ENCODE measurements around the gene IL6.
A peak's percentile ranks its signal among the peaks of the same experiment; 100 is the strongest.

IL6 gene

DNA sequence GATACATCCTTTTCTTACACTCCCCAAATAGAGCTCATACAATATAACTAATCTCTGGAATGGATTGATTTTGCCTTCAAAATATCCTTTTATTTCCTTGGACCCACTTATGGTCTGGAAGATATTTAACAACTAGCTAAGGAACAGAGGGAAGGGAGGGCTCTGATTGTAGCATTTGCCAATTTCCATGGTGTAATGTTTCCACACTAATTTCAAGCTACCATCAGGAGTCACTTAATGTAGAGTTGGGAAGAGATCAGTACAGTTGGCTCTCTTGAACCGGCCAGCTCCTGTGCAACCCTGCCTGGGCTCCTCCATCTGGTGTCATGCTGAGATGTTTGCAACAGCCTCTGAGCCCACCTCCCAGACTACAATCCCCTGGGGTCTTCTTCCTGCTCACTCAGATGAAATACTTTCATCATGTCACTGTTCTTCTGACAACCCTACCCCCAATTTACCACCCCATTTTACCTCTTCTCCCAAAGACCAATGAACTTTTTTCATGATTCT, 8.0 kb upstream of the IL6 start:
- H3K36me3 ChIP-seq (ENCODE audit: control insufficient read depth, insufficient read depth, low read length): no peaks in the 10 kb centered on the region
- H3K27ac ChIP-seq (ENCODE audit: low read depth, low read length): no peak overlapping the region
- H3K9me3 ChIP-seq (ENCODE audit: control insufficient read depth, insufficient read depth, low read length): no peaks in the 10 kb centered on the region
- H3K4me1 ChIP-seq (ENCODE audit: control insufficient read depth, insufficient read depth, low read length): peaks cover 10% of the 10 kb centered on the region
- no peak overlapping the region for H3K4me3 ChIP-seq (ENCODE audit: low read depth, low read length)
- H3K27me3 ChIP-seq (ENCODE audit: control insufficient read depth, insufficient read depth, low read length): no peaks in the 10 kb centered on the region
- no peak overlapping the region for H3K9ac ChIP-seq (ENCODE audit: low read depth, low read length)

DNA sequence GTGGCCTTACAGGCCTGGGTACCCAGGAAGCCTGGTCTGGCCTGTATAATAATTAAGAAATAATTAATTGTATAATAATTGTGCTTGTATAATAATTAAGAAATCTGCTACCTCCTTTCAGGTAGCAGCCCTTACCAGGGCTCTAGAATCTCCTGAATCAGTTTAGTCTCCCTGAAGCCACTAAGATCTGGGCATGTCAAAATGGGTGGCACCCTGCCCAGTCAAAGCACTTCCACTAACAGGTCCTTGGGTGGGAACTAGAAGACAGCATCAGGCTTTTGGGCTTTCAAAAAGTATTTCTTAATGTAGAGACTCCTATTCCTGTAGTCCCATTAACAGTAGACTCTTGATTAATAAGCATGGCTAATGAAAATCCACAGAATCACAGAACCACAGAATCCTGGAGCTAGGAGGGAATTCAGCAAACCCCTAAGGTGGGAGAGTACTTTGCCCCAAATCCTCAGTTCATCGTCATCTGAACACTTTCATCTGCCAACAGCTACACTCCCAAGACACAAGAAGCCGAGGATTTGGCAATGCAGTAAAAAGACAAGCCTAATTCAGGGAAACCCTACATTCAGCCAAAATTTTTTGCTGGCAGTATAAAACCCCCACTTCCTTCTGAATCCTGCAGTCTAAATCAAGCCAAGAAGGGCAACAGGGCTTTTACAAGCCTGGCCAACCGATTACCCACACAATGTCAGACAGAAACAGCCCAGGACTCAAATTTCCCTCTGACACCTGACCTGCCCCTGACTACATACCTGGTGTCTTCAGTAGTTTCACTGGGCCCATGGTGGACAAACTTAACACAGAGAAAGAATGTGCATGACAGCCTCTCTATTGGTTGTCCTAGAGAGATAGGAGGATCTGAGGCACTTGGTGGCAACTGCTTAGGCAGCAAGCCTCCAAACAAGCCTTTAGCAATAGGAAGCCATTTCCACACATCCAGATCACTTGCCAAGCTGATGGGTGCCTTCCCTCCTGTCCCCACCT, 5.9 kb upstream of the IL6 start:
- H3K27me3 ChIP-seq (ENCODE audit: control insufficient read depth, insufficient read depth, low read length): peaks cover 3% of the 10 kb centered on the region; the same call in 1 of the 2 replicates
- no peaks in the 10 kb centered on the region for H3K36me3 ChIP-seq (ENCODE audit: control insufficient read depth, insufficient read depth, low read length)
- no peak overlapping the region for H3K4me3 ChIP-seq (ENCODE audit: low read depth, low read length)
- no peak overlapping the region for H3K27ac ChIP-seq (ENCODE audit: low read depth, low read length)
- H3K9ac ChIP-seq (ENCODE audit: low read depth, low read length): no peak overlapping the region
- H3K9me3 ChIP-seq (ENCODE audit: control insufficient read depth, insufficient read depth, low read length): no peaks in the 10 kb centered on the region
- H3K4me1 ChIP-seq (ENCODE audit: control insufficient read depth, insufficient read depth, low read length): peaks cover 17% of the 10 kb centered on the region

DNA sequence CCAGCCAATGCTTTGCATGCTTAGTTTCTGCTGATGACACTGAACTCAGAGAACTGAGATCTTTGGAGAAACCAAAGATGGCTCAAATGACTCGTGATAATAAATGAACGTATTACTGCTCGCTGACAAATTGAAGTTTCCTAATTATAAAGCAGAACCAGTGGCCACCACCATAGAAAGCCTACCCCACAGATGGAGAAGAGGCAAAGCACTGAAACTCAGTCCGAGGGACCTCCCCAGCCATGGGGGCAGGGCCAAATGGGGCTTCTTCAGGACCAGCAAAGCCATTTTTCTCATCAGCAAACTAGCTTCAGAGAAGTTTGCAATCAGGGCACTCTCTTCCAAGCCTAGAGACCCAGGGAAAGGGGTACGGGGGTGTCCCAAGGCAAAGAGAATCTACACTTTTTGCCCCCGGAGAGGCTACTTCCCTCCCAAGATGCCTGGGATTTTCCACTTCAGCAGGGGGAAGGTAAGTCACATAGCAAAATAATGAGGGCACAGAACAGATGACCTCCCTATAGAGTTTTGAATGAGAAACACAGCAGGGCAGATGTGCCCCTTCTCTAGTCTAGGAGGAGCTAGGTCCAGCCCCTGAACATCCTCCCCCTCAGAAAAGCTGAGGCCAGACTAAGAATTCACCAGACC, 4.3 kb upstream of the IL6 start:
- H3K9ac ChIP-seq (ENCODE audit: low read depth, low read length): no peak overlapping the region
- no peak overlapping the region for H3K27ac ChIP-seq (ENCODE audit: low read depth, low read length)
- no peak overlapping the region for H3K4me3 ChIP-seq (ENCODE audit: low read depth, low read length)
- H3K9me3 ChIP-seq (ENCODE audit: control insufficient read depth, insufficient read depth, low read length): no peaks in the 10 kb centered on the region
- H3K27me3 ChIP-seq (ENCODE audit: control insufficient read depth, insufficient read depth, low read length): peaks cover 5% of the 10 kb centered on the region; the same call in 1 of the 2 replicates
- H3K36me3 ChIP-seq (ENCODE audit: control insufficient read depth, insufficient read depth, low read length): no peaks in the 10 kb centered on the region
- H3K4me1 ChIP-seq (ENCODE audit: control insufficient read depth, insufficient read depth, low read length): peaks cover 28% of the 10 kb centered on the region

DNA sequence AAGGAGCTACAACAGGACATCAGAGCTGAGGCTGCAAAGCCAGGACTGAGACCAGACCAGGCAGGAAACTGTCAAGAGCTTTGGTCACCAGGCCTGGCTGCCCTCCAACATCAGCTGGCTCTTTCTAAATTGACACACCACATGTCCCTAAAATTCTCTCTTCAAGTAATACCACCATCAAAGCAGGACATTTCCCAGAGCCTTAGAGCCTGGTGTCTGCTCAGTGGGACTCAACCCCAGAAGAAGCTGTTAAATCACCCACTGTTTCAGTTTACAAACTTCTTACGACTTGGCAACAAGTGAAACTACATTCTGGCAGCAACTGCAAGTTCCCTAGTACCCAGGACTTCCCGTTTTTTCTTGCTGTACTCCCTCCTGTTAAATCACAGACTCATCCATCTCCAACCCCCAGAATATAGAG, 3.8 kb upstream of the IL6 start:
- Histone ChIP-seq H3K27ac (ENCODE audit: low read depth, low read length) (no peak overlapping the region), H3K27me3 (ENCODE audit: control insufficient read depth, insufficient read depth, low read length) (peaks cover 7% of the 10 kb centered on the region; the same call in 1 of the 2 replicates), H3K36me3 (ENCODE audit: control insufficient read depth, insufficient read depth, low read length) (no peaks in the 10 kb centered on the region), H3K9me3 (ENCODE audit: control insufficient read depth, insufficient read depth, low read length) (no peaks in the 10 kb centered on the region), H3K9ac (ENCODE audit: low read depth, low read length) (no peak overlapping the region), H3K4me1 (ENCODE audit: control insufficient read depth, insufficient read depth, low read length) (peaks cover 33% of the 10 kb centered on the region), H3K4me3 (ENCODE audit: low read depth, low read length) (no peak overlapping the region)

DNA sequence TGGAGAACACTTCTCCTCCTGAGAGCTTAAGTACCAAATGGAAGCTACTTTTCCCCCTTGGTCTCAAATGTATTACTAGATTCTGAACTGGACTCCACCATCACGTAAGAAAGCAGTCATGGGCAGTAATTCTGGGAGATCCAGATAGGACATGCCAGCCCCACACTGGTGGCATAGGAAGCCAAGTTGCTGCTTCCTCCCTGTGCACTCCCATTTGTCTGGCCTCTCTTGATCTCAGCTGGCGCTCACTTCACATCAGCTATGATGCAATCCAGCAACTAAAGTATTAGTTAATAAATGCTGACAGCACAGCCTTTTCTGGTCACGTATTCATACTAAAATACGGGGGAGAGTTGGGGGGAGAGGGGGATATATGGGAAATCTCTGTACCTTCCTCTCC, 3.4 kb upstream of the IL6 start:
- no peaks in the 10 kb centered on the region for H3K36me3 ChIP-seq (ENCODE audit: control insufficient read depth, insufficient read depth, low read length)
- H3K27me3 ChIP-seq (ENCODE audit: control insufficient read depth, insufficient read depth, low read length): peaks cover 7% of the 10 kb centered on the region; the same call in 1 of the 2 replicates
- no peak overlapping the region for H3K9ac ChIP-seq (ENCODE audit: low read depth, low read length)
- H3K4me3 ChIP-seq (ENCODE audit: low read depth, low read length): no peak overlapping the region
- peaks cover 36% of the 10 kb centered on the region for H3K4me1 ChIP-seq (ENCODE audit: control insufficient read depth, insufficient read depth, low read length)
- no peaks in the 10 kb centered on the region for H3K9me3 ChIP-seq (ENCODE audit: control insufficient read depth, insufficient read depth, low read length)
- no peak overlapping the region for H3K27ac ChIP-seq (ENCODE audit: low read depth, low read length)

DNA sequence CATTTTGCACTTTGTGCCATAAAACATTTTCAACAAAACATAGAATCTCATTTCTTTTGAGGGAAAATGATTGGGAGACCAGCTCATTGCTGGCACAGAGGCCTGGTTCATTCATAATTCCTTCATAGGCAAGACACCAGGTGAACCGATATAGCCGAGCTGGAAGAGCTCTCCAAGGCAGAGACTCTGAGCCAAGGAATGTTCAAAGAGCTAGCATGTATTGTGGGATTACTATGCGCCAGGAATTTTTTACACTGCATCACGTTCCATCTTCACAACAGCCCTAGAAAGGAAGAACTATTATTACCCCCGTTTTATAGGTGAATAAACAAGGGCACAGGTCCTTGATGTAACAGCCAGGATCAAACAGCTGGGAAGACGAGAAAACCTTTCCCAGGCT, 2.1 kb upstream of the IL6 start:
- H3K27me3 ChIP-seq (ENCODE audit: control insufficient read depth, insufficient read depth, low read length): peaks cover 7% of the 10 kb centered on the region; the same call in 1 of the 2 replicates
- H3K4me1 ChIP-seq (ENCODE audit: control insufficient read depth, insufficient read depth, low read length): peaks cover 32% of the 10 kb centered on the region
- H3K9me3 ChIP-seq (ENCODE audit: control insufficient read depth, insufficient read depth, low read length): no peaks in the 10 kb centered on the region
- H3K4me3 ChIP-seq (ENCODE audit: low read depth, low read length): no peak overlapping the region
- H3K27ac ChIP-seq (ENCODE audit: low read depth, low read length): no peak overlapping the region
- H3K36me3 ChIP-seq (ENCODE audit: control insufficient read depth, insufficient read depth, low read length): no peaks in the 10 kb centered on the region
- H3K9ac ChIP-seq (ENCODE audit: low read depth, low read length): no peak overlapping the region

DNA sequence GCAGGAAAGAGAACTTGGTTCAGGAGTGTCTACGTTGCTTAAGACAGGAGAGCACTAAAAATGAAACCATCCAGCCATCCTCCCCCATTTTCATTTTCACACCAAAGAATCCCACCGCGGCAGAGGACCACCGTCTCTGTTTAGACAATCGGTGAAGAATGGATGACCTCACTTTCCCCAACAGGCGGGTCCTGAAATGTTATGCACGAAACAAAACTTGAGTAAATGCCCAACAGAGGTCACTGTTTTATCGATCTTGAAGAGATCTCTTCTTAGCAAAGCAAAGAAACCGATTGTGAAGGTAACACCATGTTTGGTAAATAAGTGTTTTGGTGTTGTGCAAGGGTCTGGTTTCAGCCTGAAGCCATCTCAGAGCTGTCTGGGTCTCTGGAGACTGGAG, 1.4 kb upstream of the IL6 start:
- Histone ChIP-seq H3K27me3 (ENCODE audit: control insufficient read depth, insufficient read depth, low read length) (peaks cover 7% of the 10 kb centered on the region; the same call in 1 of the 2 replicates), H3K9me3 (ENCODE audit: control insufficient read depth, insufficient read depth, low read length) (no peaks in the 10 kb centered on the region), H3K27ac (ENCODE audit: low read depth, low read length) (no peak overlapping the region), H3K4me3 (ENCODE audit: low read depth, low read length) (no peak overlapping the region), H3K4me1 (ENCODE audit: control insufficient read depth, insufficient read depth, low read length) (peaks cover 32% of the 10 kb centered on the region), H3K36me3 (ENCODE audit: control insufficient read depth, insufficient read depth, low read length) (no peaks in the 10 kb centered on the region), H3K9ac (ENCODE audit: low read depth, low read length) (no peak overlapping the region)

DNA sequence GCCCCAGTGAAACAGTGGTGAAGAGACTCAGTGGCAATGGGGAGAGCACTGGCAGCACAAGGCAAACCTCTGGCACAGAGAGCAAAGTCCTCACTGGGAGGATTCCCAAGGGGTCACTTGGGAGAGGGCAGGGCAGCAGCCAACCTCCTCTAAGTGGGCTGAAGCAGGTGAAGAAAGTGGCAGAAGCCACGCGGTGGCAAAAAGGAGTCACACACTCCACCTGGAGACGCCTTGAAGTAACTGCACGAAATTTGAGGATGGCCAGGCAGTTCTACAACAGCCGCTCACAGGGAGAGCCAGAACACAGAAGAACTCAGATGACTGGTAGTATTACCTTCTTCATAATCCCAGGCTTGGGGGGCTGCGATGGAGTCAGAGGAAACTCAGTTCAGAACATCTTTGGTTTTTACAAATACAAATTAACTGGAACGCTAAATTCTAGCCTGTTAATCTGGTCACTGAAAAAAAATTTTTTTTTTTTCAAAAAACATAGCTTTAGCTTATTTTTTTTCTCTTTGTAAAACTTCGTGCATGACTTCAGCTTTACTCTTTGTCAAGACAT, 574 bp upstream of the IL6 start:
- Histone ChIP-seq H3K9ac (ENCODE audit: low read depth, low read length) (no peak overlapping the region), H3K27me3 (ENCODE audit: control insufficient read depth, insufficient read depth, low read length) (peaks cover 7% of the 10 kb centered on the region; the same call in 1 of the 2 replicates), H3K4me3 (ENCODE audit: low read depth, low read length) (peak overlapping the region; percentile 37; the same call in 1 of the 2 replicates), H3K27ac (ENCODE audit: low read depth, low read length) (peak overlapping the region; percentile 72), H3K36me3 (ENCODE audit: control insufficient read depth, insufficient read depth, low read length) (no peaks in the 10 kb centered on the region), H3K9me3 (ENCODE audit: control insufficient read depth, insufficient read depth, low read length) (no peaks in the 10 kb centered on the region), H3K4me1 (ENCODE audit: control insufficient read depth, insufficient read depth, low read length) (peaks cover 32% of the 10 kb centered on the region)

DNA sequence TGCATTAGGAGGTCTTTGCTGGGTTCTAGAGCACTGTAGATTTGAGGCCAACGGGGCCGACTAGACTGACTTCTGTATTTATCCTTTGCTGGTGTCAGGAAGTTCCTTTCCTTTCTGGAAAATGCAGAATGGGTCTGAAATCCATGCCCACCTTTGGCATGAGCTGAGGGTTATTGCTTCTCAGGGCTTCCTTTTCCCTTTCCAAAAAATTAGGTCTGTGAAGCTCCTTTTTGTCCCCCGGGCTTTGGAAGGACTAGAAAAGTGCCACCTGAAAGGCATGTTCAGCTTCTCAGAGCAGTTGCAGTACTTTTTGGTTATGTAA, 675 bp downstream of the IL6 start:
- no peak overlapping the region for H3K27ac ChIP-seq (ENCODE audit: low read depth, low read length)
- H3K4me3 ChIP-seq (ENCODE audit: low read depth, low read length): peak overlapping the region; percentile 37; the same call in 1 of the 2 replicates
- no peaks in the 10 kb centered on the region for H3K36me3 ChIP-seq (ENCODE audit: control insufficient read depth, insufficient read depth, low read length)
- peaks cover 7% of the 10 kb centered on the region; the same call in 1 of the 2 replicates for H3K27me3 ChIP-seq (ENCODE audit: control insufficient read depth, insufficient read depth, low read length)
- H3K9ac ChIP-seq (ENCODE audit: low read depth, low read length): no peak overlapping the region
- peaks cover 32% of the 10 kb centered on the region for H3K4me1 ChIP-seq (ENCODE audit: control insufficient read depth, insufficient read depth, low read length)
- H3K9me3 ChIP-seq (ENCODE audit: control insufficient read depth, insufficient read depth, low read length): no peaks in the 10 kb centered on the region

DNA sequence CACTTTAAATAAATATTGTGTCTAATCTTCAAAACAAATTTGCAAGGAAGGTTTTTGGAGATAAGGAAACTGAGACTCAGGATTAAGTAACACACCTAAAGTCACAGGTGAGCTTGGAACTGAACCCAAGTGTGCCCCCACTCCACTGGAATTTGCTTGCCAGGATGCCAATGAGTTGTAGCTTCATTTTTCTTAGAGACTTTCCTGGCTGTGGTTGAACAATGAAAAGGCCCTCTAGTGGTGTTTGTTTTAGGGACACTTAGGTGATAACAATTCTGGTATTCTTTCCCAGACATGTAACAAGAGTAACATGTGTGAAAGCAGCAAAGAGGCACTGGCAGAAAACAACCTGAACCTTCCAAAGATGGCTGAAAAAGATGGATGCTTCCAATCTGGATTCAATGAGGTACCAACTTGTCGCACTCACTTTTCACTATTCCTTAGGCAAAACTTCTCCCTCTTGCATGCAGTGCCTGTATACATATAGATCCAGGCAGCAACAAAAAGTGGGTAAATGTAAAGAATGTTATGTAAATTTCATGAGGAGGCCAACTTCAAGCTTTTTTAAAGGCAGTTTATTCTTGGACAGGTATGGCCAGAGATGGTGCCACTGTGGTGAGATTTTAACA, 1.5 kb downstream of the IL6 start:
- Histone ChIP-seq H3K27ac (ENCODE audit: low read depth, low read length) (no peak overlapping the region), H3K27me3 (ENCODE audit: control insufficient read depth, insufficient read depth, low read length) (peaks cover 7% of the 10 kb centered on the region; the same call in 1 of the 2 replicates), H3K9me3 (ENCODE audit: control insufficient read depth, insufficient read depth, low read length) (no peaks in the 10 kb centered on the region), H3K4me3 (ENCODE audit: low read depth, low read length) (no peak overlapping the region), H3K4me1 (ENCODE audit: control insufficient read depth, insufficient read depth, low read length) (peaks cover 32% of the 10 kb centered on the region), H3K9ac (ENCODE audit: low read depth, low read length) (no peak overlapping the region), H3K36me3 (ENCODE audit: control insufficient read depth, insufficient read depth, low read length) (no peaks in the 10 kb centered on the region)
